ACC112 (cell line): ENCODE measurements around the gene PRKCD.

Experiments used
- H2AFZ ChIP-seq: fragments of 200-600 bp; sonication (generic); one replicate; pipeline ENCODE4 v1.6.0; 2017; ENCODE audit warnings: antibody characterized with exemption, low read length; ENCODE audit not compliant: unreplicated experiment
- H3K27ac ChIP-seq: fragments of 200-600 bp; sonication (generic); 2 replicates; pipeline ENCODE4 v1.5.1; 2014; ENCODE audit warnings: low read depth, mild to moderate bottlenecking, antibody characterized with exemption, low read length, moderate library complexity
- H3K27me3 ChIP-seq: fragments of 200-600 bp; sonication (generic); 2 replicates; pipeline ENCODE4 v1.6.1; 2014; ENCODE audit warnings: mild to moderate bottlenecking, antibody characterized with exemption, low read length, moderate library complexity, mixed read lengths; ENCODE audit not compliant: insufficient read depth
- H3K36me3 ChIP-seq: fragments of 200-600 bp; sonication (generic); 2 replicates; pipeline ENCODE4 v1.6.1; 2016; ENCODE audit warnings: mild to moderate bottlenecking, antibody characterized with exemption, low read length, moderate library complexity, mixed read lengths; ENCODE audit not compliant: insufficient read depth
- H3K4me1 ChIP-seq: fragments of 200-600 bp; sonication (generic); one replicate; pipeline ENCODE4 v1.6.1; 2016; ENCODE audit warnings: low read length, mixed read lengths; ENCODE audit not compliant: insufficient read depth, unreplicated experiment, control insufficient read depth
- H3K4me3 ChIP-seq: fragments of 200-600 bp; sonication (generic); 2 replicates; pipeline ENCODE4 v1.5.1; 2014; ENCODE audit warnings: mild to moderate bottlenecking, low read depth, low read length
- H3K79me2 ChIP-seq: fragments of 200-600 bp; sonication (generic); one replicate; pipeline ENCODE4 v1.6.0; 2016; ENCODE audit warnings: low read length; ENCODE audit not compliant: control insufficient read depth, unreplicated experiment, insufficient read depth

PRKCD gene

GRCh38 chr3:53160660-53161449 is at the start of gene PRKCD:
PRKCD (plus strand) TSS chr3:53161209; CDS start chr3:53178423, 17,214 bp downstream.
- Histone ChIP-seq H3K27ac (no peak within 1 kb of the TSS; the same call in 1 of the 2 replicates), H3K27me3 (peaks cover 7% of the 10 kb centered on the region; the same call in 1 of the 2 replicates), H3K4me3 (peak within 1 kb of the TSS; percentile 98), H3K4me1 (peaks cover 23% of the 10 kb centered on the region), H3K36me3 (no peaks in the 10 kb centered on the region), H2AFZ (peak within 1 kb of the TSS; percentile 89), H3K79me2 (peaks cover 14% of the 10 kb centered on the region)

GRCh38 chr3:53111822-53112221 is 49.2 kb upstream of the PRKCD start:
- H3K27me3 ChIP-seq = no peaks in the 10 kb centered on the region
- H3K36me3 ChIP-seq = peaks cover under 1% of the 10 kb centered on the region; the same call in 1 of the 2 replicates
- peaks cover 28% of the 10 kb centered on the region for H3K4me1 ChIP-seq

GRCh38 chr3:53113293-53114010 is 47.6 kb upstream of the PRKCD start:
- Histone ChIP-seq H3K79me2 (no peaks in the 10 kb centered on the region), H3K27me3 (no peaks in the 10 kb centered on the region), H3K36me3 (peaks cover 5% of the 10 kb centered on the region), H2AFZ (no peak overlapping the region), H3K27ac (peak overlapping the region; percentile 13; the same call in 1 of the 2 replicates), H3K4me3 (no peak overlapping the region), H3K4me1 (peaks cover 28% of the 10 kb centered on the region)

More at GRCh38 chr3:53111822-53112221, 49.2 kb upstream of the PRKCD start:
- H3K79me2 ChIP-seq = no peaks in the 10 kb centered on the region
- no peak overlapping the region for H3K27ac ChIP-seq
- H2AFZ ChIP-seq = no peak overlapping the region
- no peak overlapping the region for H3K4me3 ChIP-seq

DNA sequence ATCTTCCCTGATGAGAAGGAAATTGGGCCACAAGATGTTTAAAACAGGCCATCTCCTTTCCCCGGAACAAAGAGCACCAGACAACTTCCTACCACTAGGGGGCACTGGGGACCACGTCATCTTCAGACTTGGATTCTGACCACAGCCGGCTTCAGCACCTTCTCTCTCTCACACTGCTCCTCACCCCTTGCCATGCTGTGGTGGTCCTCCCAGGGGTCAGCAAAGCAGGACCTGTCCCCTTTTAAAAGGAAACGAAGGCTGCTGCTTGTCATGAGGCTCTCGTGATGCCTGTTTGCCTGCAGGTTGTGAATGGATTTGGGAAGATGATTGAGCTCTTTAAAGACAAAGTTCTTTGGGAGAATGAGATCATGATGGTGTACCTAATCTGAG is 47.0 kb upstream of the PRKCD start:
- peaks cover 28% of the 10 kb centered on the region for H3K4me1 ChIP-seq
- no peaks in the 10 kb centered on the region for H3K27me3 ChIP-seq
- H3K4me3 ChIP-seq = no peak overlapping the region
- H3K27ac ChIP-seq = peak overlapping the region; percentile 13; the same call in 1 of the 2 replicates
- no peak overlapping the region for H2AFZ ChIP-seq
- H3K36me3 ChIP-seq = peaks cover 6% of the 10 kb centered on the region
- H3K79me2 ChIP-seq = no peaks in the 10 kb centered on the region

DNA sequence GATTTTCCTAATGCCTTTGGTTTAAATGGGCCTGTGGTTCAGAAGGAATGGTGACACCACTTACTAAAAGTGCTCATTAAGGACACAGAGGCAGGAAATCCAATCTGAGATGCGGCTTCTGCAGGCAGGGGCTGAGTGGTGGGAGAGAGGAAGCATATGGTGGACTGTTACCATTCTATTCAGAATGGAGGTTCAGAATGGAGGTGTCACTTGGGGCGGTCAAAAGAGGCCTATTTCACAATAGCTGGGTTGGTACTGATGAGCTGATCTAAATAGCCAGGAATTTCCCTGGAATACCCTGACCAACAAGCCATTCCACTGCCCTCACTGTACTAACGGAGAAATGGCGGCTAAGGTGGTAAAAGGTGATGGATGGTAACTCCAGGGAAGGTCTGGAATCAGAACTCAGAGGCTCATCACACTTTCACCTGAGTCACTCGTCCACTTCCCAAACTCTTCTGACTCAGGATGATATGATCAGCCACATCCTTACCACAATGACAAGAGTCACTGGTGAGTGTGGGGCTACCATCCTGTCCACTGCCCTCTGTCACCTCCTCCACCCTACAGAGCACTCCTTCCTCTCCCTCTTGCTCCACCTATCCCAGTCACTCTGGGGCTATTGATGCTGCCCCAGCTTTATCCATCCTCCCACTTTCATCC is 46.5 kb upstream of the PRKCD start:
- peak overlapping the region; percentile 13; the same call in 1 of the 2 replicates for H3K27ac ChIP-seq
- no peak overlapping the region for H2AFZ ChIP-seq
- peaks cover 6% of the 10 kb centered on the region for H3K36me3 ChIP-seq

GRCh38 chr3:53116956-53117355 is 44.1 kb upstream of the PRKCD start:
- H3K27ac ChIP-seq = no peak overlapping the region
- H3K27me3 ChIP-seq = no peaks in the 10 kb centered on the region
- H2AFZ ChIP-seq = no peak overlapping the region
- peaks cover 18% of the 10 kb centered on the region for H3K4me1 ChIP-seq
- H3K4me3 ChIP-seq = no peak overlapping the region
- H3K79me2 ChIP-seq = no peaks in the 10 kb centered on the region
- peaks cover 19% of the 10 kb centered on the region for H3K36me3 ChIP-seq

More for the DNA sequence above, 46.5 kb upstream of the PRKCD start:
- Histone ChIP-seq H3K4me1 (peaks cover 23% of the 10 kb centered on the region), H3K27me3 (no peaks in the 10 kb centered on the region), H3K79me2 (no peaks in the 10 kb centered on the region), H3K4me3 (no peak overlapping the region)

- no peaks in the 10 kb centered on the region for H3K27me3 ChIP-seq
- peaks cover under 1% of the 10 kb centered on the region for H3K4me1 ChIP-seq
- no peaks in the 10 kb centered on the region for H3K79me2 ChIP-seq
- no peak overlapping the region for H2AFZ ChIP-seq
- no peak overlapping the region for H3K4me3 ChIP-seq
- peaks cover 30% of the 10 kb centered on the region for H3K36me3 ChIP-seq
- no peak overlapping the region for H3K27ac ChIP-seq
These were observed 40.7 kb upstream of the PRKCD start for GRCh38 chr3:53120336-53120735.

DNA sequence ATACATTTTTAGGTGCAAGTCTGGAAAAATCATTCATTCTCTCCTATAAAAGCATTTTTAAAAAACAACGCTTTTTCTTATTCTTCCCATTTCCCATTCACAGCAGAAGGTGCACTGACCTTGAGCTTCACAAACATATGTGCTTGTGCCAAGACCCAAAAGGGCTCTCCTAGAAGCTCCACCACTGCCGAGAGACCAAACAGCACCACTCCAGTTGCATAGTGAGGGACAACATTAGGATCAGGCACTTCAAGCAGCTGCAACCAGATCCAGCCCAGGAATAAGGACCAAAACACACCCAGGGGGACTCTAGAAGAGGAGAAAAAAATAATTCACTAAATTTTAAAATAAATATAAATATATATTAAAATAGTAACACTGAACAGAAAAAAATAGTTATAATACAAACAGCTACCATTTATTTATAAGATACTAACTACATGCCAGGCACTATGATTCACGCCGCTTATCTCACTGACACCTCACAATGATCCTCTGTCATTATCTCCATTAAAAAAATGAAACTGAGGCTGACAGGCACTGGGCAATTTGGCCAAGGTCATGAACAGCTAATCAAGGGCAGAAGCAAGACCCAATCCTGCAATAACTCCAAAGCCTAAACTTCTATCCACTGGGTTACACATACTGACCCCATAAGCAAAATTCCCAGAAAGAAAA is 38.6 kb upstream of the PRKCD start:
- H2AFZ ChIP-seq = no peak overlapping the region

DNA sequence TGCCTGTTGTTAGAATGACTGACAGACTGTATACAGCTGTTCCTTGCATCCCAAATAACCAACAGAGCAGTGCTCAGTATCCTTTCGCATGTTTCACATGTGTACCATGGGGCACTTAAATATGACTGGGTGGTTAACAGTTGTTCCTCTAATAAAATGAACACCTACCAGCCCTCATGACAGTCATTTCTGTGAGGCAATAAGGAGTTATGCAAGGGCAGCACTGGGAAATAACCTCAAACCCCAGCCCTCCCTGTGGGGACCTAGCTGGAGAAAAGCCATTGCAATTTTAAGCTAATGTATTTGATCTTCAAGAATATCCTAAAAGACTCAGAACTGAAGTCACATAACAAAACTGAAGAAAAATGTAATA is 38.1 kb upstream of the PRKCD start:
- no peaks in the 10 kb centered on the region for H3K4me1 ChIP-seq
- no peak overlapping the region for H2AFZ ChIP-seq
- peaks cover 29% of the 10 kb centered on the region for H3K36me3 ChIP-seq
- H3K79me2 ChIP-seq = no peaks in the 10 kb centered on the region
- no peaks in the 10 kb centered on the region for H3K27me3 ChIP-seq
- no peak overlapping the region for H3K27ac ChIP-seq
- no peak overlapping the region for H3K4me3 ChIP-seq

More for the DNA sequence above, 38.6 kb upstream of the PRKCD start:
- Histone ChIP-seq H3K79me2 (no peaks in the 10 kb centered on the region), H3K4me1 (no peaks in the 10 kb centered on the region), H3K36me3 (peaks cover 29% of the 10 kb centered on the region), H3K27me3 (no peaks in the 10 kb centered on the region), H3K27ac (no peak overlapping the region), H3K4me3 (no peak overlapping the region)

DNA sequence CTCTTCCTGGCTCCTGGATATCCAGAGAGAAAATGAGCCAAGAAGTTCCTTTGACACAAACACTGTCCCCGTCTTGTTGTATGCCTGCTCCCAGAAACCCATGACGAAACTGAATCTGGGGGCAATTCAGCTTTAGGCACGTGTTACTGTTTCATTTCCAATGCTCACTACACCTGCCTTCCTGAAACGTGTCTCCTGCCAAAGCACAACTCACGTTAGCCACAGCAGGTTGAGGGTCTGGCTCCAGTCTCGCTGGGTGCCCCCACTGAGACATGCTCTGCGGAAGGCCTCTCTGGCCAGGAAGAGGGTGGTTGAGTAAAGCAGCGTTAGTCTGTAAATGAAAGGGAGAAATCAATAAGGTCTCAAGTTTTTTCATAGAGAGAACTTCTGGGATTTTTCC is 37.5 kb upstream of the PRKCD start:
- Histone ChIP-seq H3K4me3 (no peak overlapping the region), H2AFZ (no peak overlapping the region), H3K27ac (no peak overlapping the region), H3K79me2 (peaks cover 4% of the 10 kb centered on the region), H3K27me3 (no peaks in the 10 kb centered on the region), H3K36me3 (peaks cover 28% of the 10 kb centered on the region), H3K4me1 (no peaks in the 10 kb centered on the region)
